NCI-H345 (cell line): ENCODE results near the gene PPM1A.

Source experiments
- DNase-seq: peaks from one replicate; lab custom pipeline; 2025; lab: John Stamatoyannopoulos, UW

The PPM1A gene

GRCh38 chr14:60248697-60249318 is at the start of gene PPM1A:
Gene PPM1A, plus strand, starts transcription at chr14:60249221. Its CDS starts 33,483 bp downstream, at chr14:60282704.
- peak; percentile 97 for DNase-seq

- DNase-seq: no peak
These were observed 49.7 kb upstream of the PPM1A start for GRCh38 chr14:60199321-60199720.

DNA sequence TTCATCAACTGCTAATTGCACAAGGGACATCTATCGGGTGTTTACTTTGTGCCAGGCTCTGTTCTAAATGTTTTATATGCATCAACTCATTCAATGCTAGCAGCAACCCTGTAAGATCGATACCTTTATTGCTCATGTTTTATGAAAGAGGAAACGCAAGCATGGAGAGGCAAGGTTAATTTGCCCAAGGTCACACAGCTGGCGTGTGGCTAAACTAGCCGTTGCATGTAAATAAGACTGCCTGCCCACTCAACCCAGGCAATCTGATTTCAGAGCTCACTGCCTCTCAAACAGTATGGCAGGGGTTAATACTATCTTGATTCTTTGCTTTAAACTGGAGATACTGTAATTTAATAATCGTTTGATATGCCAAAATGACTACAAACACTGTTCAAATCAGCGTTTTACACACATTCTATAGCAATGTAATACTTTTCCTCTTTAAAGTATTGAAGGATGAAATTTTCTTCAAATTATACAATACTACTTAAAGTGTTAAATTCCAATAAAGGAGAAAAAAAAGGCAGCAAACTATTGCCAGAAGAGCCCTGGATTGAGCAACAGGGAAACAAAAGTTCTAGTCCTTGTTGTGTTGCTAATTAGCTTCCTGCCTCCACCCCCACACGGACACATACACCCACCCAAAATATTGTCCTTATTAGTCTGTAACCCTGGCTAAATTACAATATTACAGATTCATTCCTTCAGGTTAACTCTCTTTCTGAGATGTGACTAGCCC is 44.7 kb upstream of the PPM1A start:
- DNase-seq: peak; percentile 34

GRCh38 chr14:60204843-60205774 is 43.9 kb upstream of the PPM1A start:
- no peak for DNase-seq

DNA sequence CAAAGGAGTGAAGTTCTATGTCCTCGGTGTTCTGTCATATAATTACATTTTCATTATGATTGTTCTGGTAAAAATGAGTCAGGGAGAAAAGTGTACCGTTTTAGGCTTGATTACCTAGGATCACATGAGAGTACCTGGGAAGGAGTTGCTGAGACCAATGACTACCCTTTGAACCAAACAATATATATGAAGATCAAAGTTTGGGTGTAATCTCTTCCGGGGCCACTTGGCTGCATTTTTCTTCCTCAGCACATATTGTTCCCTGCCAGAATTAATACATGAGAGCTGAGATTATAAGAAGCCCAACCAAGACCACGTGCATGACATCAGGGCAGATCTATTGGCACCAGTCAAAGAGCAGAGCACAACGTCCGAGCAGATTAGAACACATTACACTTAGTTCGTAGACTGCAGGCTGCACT is 42.8 kb upstream of the PPM1A start:
- DNase-seq: no peak

- no peak for DNase-seq
These were observed 42.0 kb upstream of the PPM1A start for GRCh38 chr14:60206837-60207533.

GRCh38 chr14:60210703-60211102 is 38.3 kb upstream of the PPM1A start:
- DNase-seq: no peak

DNA sequence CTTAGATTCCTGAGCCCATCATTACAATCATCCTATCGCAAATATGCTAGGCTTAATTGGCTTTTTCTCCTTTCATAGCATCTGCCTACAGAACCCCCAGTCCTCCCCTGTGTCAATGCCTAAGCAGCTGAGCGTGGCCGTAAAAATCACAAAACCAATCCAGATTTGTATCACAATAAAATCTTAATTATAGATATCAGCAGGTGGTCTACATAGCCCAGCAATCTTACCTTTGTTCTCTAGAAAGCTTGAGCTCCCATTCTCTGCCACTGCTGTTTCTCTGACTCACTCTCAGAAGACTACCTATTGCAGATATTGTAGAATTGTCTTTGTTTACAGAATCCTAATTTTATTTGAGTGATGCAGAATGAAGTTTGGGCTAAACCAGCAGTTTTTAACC is 37.9 kb upstream of the PPM1A start:
- DNase-seq: no peak

DNA sequence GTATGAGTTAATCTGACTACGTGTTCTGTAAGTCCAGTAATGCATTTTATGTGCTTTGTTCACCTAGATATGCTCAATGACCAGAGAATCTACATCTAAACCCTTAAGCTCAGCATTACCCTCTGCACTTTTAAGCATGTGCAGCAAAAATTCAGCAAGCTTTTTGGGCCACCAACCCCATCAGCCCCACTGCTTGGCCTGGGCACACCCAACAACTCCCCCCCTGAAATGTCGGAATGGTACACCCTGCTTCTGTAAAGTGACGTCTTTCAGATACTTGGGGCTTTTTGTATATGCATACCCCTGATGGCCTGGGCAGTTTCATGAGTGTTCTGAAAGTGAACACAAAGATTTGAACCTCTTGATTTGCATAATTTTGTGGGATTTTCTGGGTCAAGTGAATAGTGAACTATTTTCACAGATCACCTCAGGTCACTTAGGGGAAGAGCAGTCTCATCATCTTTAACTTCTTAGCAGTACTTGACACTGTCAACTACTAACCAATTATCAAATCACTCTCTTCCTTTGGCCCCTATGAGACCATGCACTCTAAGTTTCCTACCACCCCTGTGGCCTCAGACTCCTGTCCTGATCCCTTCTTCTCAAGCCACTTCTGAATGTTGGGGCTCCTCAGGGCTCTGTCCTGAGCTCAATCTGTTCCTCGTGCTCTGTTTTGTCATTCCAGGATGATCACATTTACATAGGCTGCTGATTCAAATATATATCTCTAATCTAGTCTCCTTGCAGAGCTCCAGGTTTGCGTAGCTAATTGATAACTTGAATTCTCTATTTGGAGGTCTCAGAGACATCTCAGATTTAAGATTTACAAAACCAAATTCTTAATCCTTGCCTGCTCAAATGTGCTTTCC is 36.3 kb upstream of the PPM1A start:
- no peak for DNase-seq

DNA sequence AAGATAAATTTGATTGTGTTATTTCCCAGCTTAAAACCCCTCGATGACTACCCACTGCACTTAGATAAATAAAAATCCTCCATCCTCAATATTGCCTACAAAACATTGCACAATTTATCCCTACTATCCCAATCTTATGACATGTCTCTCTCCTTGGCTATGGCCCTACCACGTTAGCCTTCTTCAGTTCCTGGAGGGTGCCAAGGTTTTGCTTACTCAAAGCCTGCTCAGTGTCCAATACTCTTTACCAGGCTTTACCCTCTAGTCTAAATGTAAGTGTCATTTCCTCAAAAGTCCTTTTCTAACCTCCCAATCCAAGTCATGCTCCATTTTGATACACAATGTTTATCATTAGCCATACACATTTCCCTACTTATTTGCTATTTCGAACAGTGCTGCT is 35.0 kb upstream of the PPM1A start:
- no peak for DNase-seq

- no peak for DNase-seq
These were observed 34.5 kb upstream of the PPM1A start for GRCh38 chr14:60214415-60215126.

DNA sequence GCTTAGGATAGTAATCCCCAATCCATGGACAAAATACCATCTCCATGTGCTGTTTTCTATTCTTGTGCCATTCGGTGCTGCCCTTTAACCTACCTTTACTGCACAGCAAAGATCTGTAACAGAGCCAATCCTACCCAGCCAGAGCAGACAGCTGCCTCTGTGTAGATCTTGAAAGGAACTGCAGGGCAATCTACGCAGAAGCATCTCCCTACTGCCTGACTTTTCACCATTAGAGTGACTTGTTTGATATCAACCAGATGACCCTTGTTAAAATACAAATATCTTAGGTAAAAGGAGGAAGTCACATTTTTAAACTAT is 33.9 kb upstream of the PPM1A start:
- DNase-seq: no peak

DNA sequence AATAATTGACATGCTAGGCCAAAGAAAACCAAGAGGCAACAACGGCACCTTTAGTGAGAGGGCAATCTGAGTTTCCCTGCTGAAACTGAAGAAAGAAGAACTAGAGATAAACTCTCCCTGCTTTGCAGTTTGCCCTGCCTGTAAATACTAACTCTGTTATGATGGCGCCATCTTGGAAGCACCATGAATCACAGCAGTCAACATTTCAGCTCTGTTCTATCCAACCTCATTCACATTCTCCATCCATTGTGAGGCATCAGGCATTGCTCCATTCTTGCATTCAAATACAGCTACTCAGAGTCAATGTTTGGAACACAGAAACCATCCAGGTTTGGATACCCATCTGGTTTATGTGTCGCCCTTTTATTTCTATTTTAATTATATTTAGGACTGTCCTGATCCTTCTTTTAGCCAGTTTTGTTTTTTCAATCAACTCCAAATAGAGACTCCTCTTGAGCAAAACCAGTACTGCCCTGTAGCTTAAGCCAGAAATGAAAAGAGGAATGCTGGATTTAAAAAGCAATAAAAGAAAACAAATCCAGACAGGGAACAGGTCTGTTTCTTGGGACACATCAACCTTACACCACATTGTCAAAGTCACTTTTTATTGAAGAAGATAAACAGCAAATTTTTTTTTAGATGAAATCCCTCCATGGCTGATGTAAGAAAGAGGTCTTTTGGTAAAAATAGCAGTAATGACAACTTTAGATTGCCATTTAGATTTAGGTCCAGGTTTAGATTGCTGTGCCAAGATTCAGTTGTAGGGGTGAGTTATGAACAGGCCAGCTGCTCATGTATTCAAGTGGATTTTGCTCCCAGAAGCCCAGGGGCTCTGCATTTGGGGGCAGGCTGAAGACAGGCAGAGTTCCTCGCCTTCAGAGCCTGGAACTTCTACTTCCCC is 33.3 kb upstream of the PPM1A start:
- DNase-seq: no peak

DNA sequence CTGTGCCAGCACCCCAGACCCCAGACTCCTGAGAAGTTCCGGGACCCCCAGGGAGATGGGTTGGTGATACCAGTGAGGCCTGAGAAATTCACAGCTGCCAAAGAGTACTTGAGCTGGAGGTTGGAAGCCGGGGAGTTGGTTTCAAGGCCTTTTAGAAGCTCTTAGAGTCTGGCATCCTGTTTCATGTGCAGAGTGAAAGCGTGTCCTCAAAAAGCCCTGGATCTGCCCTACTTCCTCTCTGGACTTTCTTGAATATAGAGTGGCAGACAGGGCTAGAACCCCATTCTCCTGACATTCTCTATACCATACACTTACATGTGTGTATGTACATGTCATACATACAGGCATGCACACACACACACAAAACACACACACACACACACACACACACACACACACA is 31.3 kb upstream of the PPM1A start:
- DNase-seq: no peak

DNA sequence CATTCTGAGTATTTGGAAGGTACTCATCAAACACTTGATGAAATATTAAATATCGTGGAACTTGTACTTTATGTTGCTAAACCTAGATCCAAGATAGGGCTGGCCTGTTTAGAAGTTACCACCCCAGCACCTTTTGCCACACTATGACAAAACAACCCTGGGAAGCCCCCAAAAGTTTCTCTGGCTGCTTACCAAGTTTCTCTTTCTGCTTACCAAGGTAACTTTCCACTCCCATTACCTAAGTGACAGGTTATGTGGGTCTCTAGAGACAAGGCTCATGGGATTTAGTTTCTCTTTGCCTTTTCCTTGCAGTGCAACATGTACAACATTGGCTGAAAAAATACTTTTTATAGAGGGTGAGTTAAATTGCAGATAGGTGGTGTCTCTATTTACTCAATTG is 28.9 kb upstream of the PPM1A start:
- DNase-seq: no peak

DNA sequence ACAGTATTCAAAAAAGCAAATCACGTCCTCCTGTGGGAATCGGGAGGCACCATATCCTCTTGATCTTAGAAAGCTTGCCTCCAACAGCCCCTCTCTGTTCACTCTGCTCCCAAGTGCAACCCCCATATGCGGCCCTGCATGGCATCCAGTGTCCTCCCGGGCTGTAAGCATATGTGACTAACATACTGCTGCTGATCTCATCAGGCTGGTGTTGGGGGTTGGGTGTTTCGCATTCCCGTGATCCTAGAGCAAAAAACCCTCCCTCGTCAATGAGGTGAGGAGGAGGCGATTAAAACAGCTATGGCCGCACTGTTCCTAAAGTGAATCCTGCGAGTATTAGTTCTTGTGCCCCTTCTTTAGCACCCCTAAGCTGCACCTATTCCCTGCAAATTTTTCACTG is 28.1 kb upstream of the PPM1A start:
- DNase-seq: no peak

GRCh38 chr14:60221457-60221856 is 27.6 kb upstream of the PPM1A start:
- no peak for DNase-seq

DNA sequence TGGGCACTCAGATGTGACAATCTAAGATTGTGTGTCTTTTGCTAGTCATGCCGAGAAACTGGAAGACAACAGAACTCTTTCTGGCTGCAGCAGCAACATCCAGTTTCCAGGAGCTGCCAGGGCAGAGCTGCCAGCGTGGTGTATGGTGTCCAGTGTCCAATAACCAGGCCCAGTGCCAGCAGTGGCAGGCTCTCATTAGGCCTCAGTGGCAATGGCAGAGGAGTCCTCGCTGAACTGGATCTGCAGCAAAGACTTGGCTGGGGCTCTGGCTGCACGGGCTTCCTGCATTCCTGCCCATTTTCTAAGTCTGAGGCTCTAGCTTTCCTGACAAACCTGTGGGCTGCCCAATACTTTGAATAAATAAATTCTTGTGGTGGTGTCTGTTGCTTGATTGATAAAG is 26.2 kb upstream of the PPM1A start:
- DNase-seq: no peak

DNA sequence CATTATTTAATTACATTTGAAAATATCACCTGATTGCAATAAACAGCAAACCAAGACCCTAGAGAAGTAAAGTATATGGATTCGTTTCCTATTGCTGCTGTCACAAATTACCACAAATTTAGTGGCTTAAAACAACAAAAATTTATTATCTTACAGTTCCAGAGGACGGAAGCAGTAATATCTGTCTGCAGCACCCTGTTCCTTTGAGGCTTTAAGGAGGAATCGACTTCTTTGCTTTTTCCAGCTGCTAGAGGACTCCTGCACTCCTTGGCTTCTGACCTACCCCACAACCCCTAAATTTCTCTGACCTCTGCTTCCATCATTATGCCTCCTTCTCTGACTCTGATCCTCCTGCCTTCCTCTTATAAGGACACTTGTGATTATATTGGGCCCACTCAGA is 23.8 kb upstream of the PPM1A start:
- no peak for DNase-seq

DNA sequence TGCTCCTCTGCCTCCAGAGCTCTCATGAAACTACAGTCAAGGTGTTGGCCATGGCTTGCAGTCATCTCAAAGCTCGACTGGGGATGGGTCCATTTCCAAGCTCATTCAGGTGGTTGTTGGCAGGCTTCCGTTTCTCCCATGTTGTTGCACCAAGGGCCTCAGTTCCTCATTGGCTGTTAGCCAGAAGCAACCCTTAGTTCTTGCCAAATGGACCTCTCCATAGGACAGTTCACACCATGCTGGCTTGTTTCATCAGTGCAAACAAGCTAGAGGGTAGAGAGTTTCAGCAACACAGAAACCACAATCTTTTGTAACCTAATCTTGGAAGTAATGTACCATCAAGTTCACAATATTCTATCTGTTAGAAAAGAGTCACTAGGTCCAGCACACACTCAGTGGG is 22.7 kb upstream of the PPM1A start:
- DNase-seq: no peak
